Right lobe of liver (tissue), 4 donors: Measurements from ENCODE around the gene IL12B.

Source experiments
- CTCF ChIP-seq, 4 donors: fragments of 200-600 bp in 3 of 4; fragments of 450-650 bp in 1 of 4; IDR thresholded peaks; one replicate each; pipeline versions ENCODE4 v1.5.1 to v1.8.0; 2016 to 2022; ENCODE audit warnings: antibody characterized with exemption in 4 of 4, mild to moderate bottlenecking in 2 of 4
- POLR2A ChIP-seq: fragments of 450-650 bp; IDR thresholded peaks from one replicate; pipeline ENCODE4 v1.6.1; 2017; ENCODE audit warnings: antibody characterized with exemption, mild to moderate bottlenecking
- donor health status: DM: no; HTN: no; CAD: no.
- donor health status: DM: no; HTN: no; CAD: no.
- donor health status: DM: no; HTN: yes; CAD: no.

- TF ChIP-seq CTCF (IDR thresholded peaks at IDR 0.05) (no peak), POLR2A (no peak)
Measured at GRCh38 chr5:159377653-159378052, 47.4 kb upstream of the IL12B start.
